ENCODE results near the gene C16orf89.

Gene C16orf89

DNA sequence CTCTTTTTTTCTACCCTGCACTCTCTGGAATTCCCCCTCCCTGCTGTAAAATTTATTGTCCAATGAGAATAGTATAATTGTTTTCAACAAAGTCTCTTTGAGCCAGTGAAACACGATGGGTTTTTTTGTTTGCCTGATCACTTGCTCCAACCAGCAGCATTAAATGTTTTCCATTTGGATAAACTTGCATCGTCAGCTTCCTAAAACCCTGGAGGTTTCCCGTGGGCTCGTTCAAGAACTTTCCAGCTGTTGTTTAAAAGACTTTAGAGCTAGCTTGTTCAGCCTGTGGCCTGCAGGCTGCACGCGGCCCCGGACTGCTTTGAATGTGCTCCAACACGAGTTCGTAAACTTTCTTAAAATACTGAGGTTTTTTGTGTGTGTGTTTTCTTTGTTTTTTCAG lies 47.0 kb downstream of the C16orf89 start:
- H2BK12ac ChIP-seq (ENCODE audit: low read length in 2 of 2), result no peak overlapping the region
- H2AK5ac ChIP-seq (ENCODE audit: low read length, severe bottlenecking), result no peak overlapping the region
- H3K4me2 ChIP-seq (ENCODE audit: low read length, poor library complexity, severe bottlenecking), result no peak overlapping the region
- H4K91ac ChIP-seq (ENCODE audit: low read length), result no peak overlapping the region
- no peak for DNase-seq
- no peaks in the 10 kb centered on the region for H3K4me1 ChIP-seq (ENCODE audit: control insufficient read depth, insufficient read depth, low read depth, low read length)
- no peak overlapping the region for H2BK120ac ChIP-seq (ENCODE audit: low read depth, low read length)
- no peak overlapping the region for H3K27ac ChIP-seq (ENCODE audit: low read length, poor library complexity, severe bottlenecking)
- H3K36me3 ChIP-seq (ENCODE audit: control insufficient read depth in 1 of 2, insufficient read depth in 2 of 2, low read depth in 1 of 2, low read length in 2 of 2), result no peaks in the 10 kb centered on the region
- H3K4ac ChIP-seq (ENCODE audit: low read depth in 1 of 2, low read length in 2 of 2), result no peak overlapping the region
- no peaks in the 10 kb centered on the region for H3K79me1 ChIP-seq (replicated peaks; ENCODE audit: low read length, poor library complexity, severe bottlenecking)
- H3K9ac ChIP-seq (ENCODE audit: low read length), result peak overlapping the region; percentile 14
- peaks cover 24 to 59% of the 10 kb centered on the region in 2 experiments for H3K27me3 ChIP-seq (ENCODE audit: control insufficient read depth in 1 of 2, insufficient read depth in 1 of 2, low read length in 2 of 2)
- H3K4me3 ChIP-seq (ENCODE audit: insufficient read depth in 1 of 2, low read depth in 1 of 2, low read length in 2 of 2), result no peak overlapping the region
- no peak overlapping the region for H3K23ac ChIP-seq (ENCODE audit: low read length in 2 of 2)
- 68% methylated on average over 9 of the region's 9 CpGs for WGBS
- no peak overlapping the region for H3K18ac ChIP-seq (ENCODE audit: low read depth in 1 of 2, low read length in 2 of 2)
- H2BK15ac ChIP-seq (ENCODE audit: low read depth, poor library complexity, severe bottlenecking), result no peak overlapping the region
- no peak overlapping the region for H3K14ac ChIP-seq (ENCODE audit: low read length in 2 of 2)
- no peak overlapping the region for H2AFZ ChIP-seq (ENCODE audit: low read depth, low read length)
- no peak overlapping the region for H4K8ac ChIP-seq (ENCODE audit: low read length)
- H2BK5ac ChIP-seq (ENCODE audit: low read depth, low read length, poor library complexity, severe bottlenecking), result no peak overlapping the region
- H3K9me3 ChIP-seq (ENCODE audit: control insufficient read depth, low read length), result no peaks in the 10 kb centered on the region

DNA sequence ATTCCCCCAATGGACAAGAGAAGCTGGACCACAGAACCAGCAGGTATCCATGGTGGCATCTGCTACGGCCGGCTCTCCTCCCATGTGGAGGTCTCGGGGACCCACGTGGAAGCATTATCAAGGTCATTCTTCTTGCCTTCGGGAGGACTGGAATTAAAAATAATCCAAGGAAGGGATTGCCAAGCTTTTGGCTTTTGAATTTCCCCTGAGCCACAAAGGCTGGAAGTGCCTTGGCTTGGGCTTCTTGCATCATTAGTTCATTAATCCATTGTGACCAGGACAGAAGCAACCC lies 48.1 kb downstream of the C16orf89 start:
- H2AK5ac ChIP-seq (ENCODE audit: low read length, severe bottlenecking), result no peak overlapping the region
- no peaks in the 10 kb centered on the region for H3K79me1 ChIP-seq (replicated peaks; ENCODE audit: low read length, poor library complexity, severe bottlenecking)
- H2BK15ac ChIP-seq (ENCODE audit: low read depth, poor library complexity, severe bottlenecking), result no peak overlapping the region
- no peak overlapping the region for H3K23ac ChIP-seq (ENCODE audit: low read length in 2 of 2)
- no peak overlapping the region for H3K27ac ChIP-seq (ENCODE audit: low read length, poor library complexity, severe bottlenecking)
- no peak overlapping the region for H4K91ac ChIP-seq (ENCODE audit: low read length)
- H3K9me3 ChIP-seq (ENCODE audit: control insufficient read depth, low read length), result no peaks in the 10 kb centered on the region
- H2BK12ac ChIP-seq (ENCODE audit: low read length in 2 of 2), result no peak overlapping the region
- no peak overlapping the region for H3K4ac ChIP-seq (ENCODE audit: low read depth in 1 of 2, low read length in 2 of 2)
- no peak overlapping the region for H3K14ac ChIP-seq (ENCODE audit: low read length in 2 of 2)
- no peak overlapping the region for H3K4me2 ChIP-seq (ENCODE audit: low read length, poor library complexity, severe bottlenecking)
- no peak overlapping the region for H3K18ac ChIP-seq (ENCODE audit: low read depth in 1 of 2, low read length in 2 of 2)
- no peak overlapping the region for H3K4me3 ChIP-seq (ENCODE audit: insufficient read depth in 1 of 2, low read depth in 1 of 2, low read length in 2 of 2)
- no peak overlapping the region for H2BK5ac ChIP-seq (ENCODE audit: low read depth, low read length, poor library complexity, severe bottlenecking)
- H3K27me3 ChIP-seq (ENCODE audit: control insufficient read depth in 1 of 2, insufficient read depth in 1 of 2, low read length in 2 of 2), result peaks cover 24 to 56% of the 10 kb centered on the region in 2 experiments
- no peak overlapping the region for H4K8ac ChIP-seq (ENCODE audit: low read length)
- WGBS, result 88% methylated on average over 5 of the region's 5 CpGs
- H3K36me3 ChIP-seq (ENCODE audit: control insufficient read depth in 1 of 2, insufficient read depth in 2 of 2, low read depth in 1 of 2, low read length in 2 of 2), result no peaks in the 10 kb centered on the region
- no peaks in the 10 kb centered on the region for H3K4me1 ChIP-seq (ENCODE audit: control insufficient read depth, insufficient read depth, low read depth, low read length)
- H2BK120ac ChIP-seq (ENCODE audit: low read depth, low read length), result no peak overlapping the region
- no peak for DNase-seq
- no peak overlapping the region for H2AFZ ChIP-seq (ENCODE audit: low read depth, low read length)
- H3K9ac ChIP-seq (ENCODE audit: low read length), result no peak overlapping the region

DNA sequence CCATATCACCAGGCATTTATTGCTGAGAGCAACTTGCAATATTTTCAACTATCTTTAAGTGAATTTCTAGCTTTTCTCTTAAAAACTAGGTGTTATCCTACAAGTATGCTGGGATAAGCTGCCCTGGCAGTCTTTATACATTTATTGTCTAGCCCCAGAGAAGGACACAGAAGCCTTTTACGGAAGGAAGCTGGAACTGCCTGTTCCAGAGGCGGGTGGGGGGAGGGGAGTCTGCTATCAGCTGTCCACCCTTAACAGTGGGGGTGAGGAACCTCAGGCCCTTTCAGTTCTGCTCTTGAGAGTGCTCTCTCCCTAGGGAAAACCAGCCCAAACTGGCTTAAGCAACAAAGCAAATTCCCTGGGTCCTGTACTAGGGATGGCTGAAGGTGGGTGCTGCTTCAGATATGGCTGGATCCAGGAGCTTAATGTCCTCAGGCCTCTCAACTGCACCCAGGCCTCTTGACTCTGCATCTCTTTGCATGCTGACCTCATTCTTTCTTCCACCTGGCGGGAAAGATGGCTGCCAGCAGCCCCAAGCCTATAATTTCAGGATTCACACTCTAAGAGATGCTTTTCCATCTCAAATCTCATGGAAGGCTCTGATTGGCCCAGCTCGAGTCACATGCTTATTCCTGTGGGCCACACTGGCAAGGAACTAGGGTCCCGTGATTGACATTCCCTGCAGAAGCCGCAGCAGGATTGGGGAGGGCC lies 48.6 kb downstream of the C16orf89 start:
- Histone ChIP-seq H2BK5ac (ENCODE audit: low read depth, low read length, poor library complexity, severe bottlenecking) (no peak overlapping the region), H2AK5ac (ENCODE audit: low read length, severe bottlenecking) (no peak overlapping the region), H3K27me3 (ENCODE audit: control insufficient read depth in 1 of 2, insufficient read depth in 1 of 2, low read length in 2 of 2) (peaks cover 19 to 54% of the 10 kb centered on the region in 2 experiments), H3K36me3 (ENCODE audit: control insufficient read depth in 1 of 2, insufficient read depth in 2 of 2, low read depth in 1 of 2, low read length in 2 of 2) (no peaks in the 10 kb centered on the region), H4K8ac (ENCODE audit: low read length) (no peak overlapping the region), H2BK15ac (ENCODE audit: low read depth, poor library complexity, severe bottlenecking) (no peak overlapping the region), H2BK12ac (ENCODE audit: low read length in 2 of 2) (no peak overlapping the region), H3K4me1 (ENCODE audit: control insufficient read depth, insufficient read depth, low read depth, low read length) (no peaks in the 10 kb centered on the region), H3K9ac (ENCODE audit: low read length) (no peak overlapping the region), H3K4ac (ENCODE audit: low read depth in 1 of 2, low read length in 2 of 2) (no peak overlapping the region), H3K4me2 (ENCODE audit: low read length, poor library complexity, severe bottlenecking) (no peak overlapping the region), H3K23ac (ENCODE audit: low read length in 2 of 2) (no peak overlapping the region), H2BK120ac (ENCODE audit: low read depth, low read length) (no peak overlapping the region), H3K18ac (ENCODE audit: low read depth in 1 of 2, low read length in 2 of 2) (no peak overlapping the region), H3K14ac (ENCODE audit: low read length in 2 of 2) (no peak overlapping the region), H3K9me3 (ENCODE audit: control insufficient read depth, low read length) (no peaks in the 10 kb centered on the region), H2AFZ (ENCODE audit: low read depth, low read length) (no peak overlapping the region), H3K79me1 (replicated peaks; ENCODE audit: low read length, poor library complexity, severe bottlenecking) (no peaks in the 10 kb centered on the region), H3K4me3 (ENCODE audit: insufficient read depth in 1 of 2, low read depth in 1 of 2, low read length in 2 of 2) (no peak overlapping the region), H4K91ac (ENCODE audit: low read length) (no peak overlapping the region), H3K27ac (ENCODE audit: low read length, poor library complexity, severe bottlenecking) (no peak overlapping the region)
- no peak for DNase-seq
- 55% methylated on average over 6 of the region's 6 CpGs for WGBS

DNA sequence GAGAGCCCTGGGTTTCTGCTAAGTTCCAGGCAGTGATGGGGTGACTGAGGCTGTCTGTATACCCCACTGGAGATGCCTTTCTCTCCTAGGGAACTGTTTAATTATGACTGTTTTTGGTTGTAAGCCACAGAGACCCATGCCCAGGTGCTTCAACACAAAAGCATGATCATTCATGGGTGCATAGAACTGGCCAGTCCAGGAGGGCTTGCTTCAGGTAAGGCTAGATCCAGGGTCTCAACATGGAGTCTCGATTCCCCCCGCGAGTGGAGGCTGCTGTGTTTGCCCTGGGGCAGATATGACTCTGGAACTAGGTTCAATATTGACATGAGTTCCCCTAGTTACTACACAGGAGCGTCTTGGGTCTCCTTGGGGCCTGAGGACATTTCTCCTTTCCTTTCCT lies 49.9 kb downstream of the C16orf89 start:
- no peak for DNase-seq
- Histone ChIP-seq H2BK15ac (ENCODE audit: low read depth, poor library complexity, severe bottlenecking) (no peak overlapping the region), H3K4me1 (ENCODE audit: control insufficient read depth, insufficient read depth, low read depth, low read length) (no peaks in the 10 kb centered on the region), H4K91ac (ENCODE audit: low read length) (no peak overlapping the region), H3K27ac (ENCODE audit: low read length, poor library complexity, severe bottlenecking) (no peak overlapping the region), H3K9ac (ENCODE audit: low read length) (no peak overlapping the region), H2BK12ac (ENCODE audit: low read length in 2 of 2) (no peak overlapping the region), H3K18ac (ENCODE audit: low read depth in 1 of 2, low read length in 2 of 2) (no peak overlapping the region), H3K4me2 (ENCODE audit: low read length, poor library complexity, severe bottlenecking) (no peak overlapping the region), H4K8ac (ENCODE audit: low read length) (no peak overlapping the region), H3K79me1 (replicated peaks; ENCODE audit: low read length, poor library complexity, severe bottlenecking) (no peaks in the 10 kb centered on the region), H2BK120ac (ENCODE audit: low read depth, low read length) (no peak overlapping the region), H3K4me3 (ENCODE audit: insufficient read depth in 1 of 2, low read depth in 1 of 2, low read length in 2 of 2) (no peak overlapping the region), H2AFZ (ENCODE audit: low read depth, low read length) (no peak overlapping the region), H3K27me3 (ENCODE audit: control insufficient read depth in 1 of 2, insufficient read depth in 1 of 2, low read length in 2 of 2) (peaks cover 18 to 56% of the 10 kb centered on the region in 2 experiments), H3K36me3 (ENCODE audit: control insufficient read depth in 1 of 2, insufficient read depth in 2 of 2, low read depth in 1 of 2, low read length in 2 of 2) (no peaks in the 10 kb centered on the region), H3K9me3 (ENCODE audit: control insufficient read depth, low read length) (no peaks in the 10 kb centered on the region), H3K14ac (ENCODE audit: low read length in 2 of 2) (no peak overlapping the region), H2AK5ac (ENCODE audit: low read length, severe bottlenecking) (no peak overlapping the region), H3K4ac (ENCODE audit: low read depth in 1 of 2, low read length in 2 of 2) (no peak overlapping the region), H3K23ac (ENCODE audit: low read length in 2 of 2) (no peak overlapping the region), H2BK5ac (ENCODE audit: low read depth, low read length, poor library complexity, severe bottlenecking) (no peak overlapping the region)
- WGBS, result 75% methylated on average over 4 of the region's 4 CpGs

Data from mesenchymal stem cell (in vitro differentiated cells and primary cell).